HG03571 (cell line): ENCODE results near the gene SEC14L5.

ENCODE experiments used
- ATAC-seq: cut with Tn5 transposase; IDR thresholded peaks from one replicate; pipeline ENCODE4 v1.9.1; 2021; ENCODE audit not compliant: unreplicated experiment

Gene SEC14L5

GRCh38 chr16:4982056-4982867 is 24.1 kb downstream of the SEC14L5 start:
- ATAC-seq = no peak

- no peak for ATAC-seq
Observed at GRCh38 chr16:4984174-4984990, 26.3 kb downstream of the SEC14L5 start.

GRCh38 chr16:4987250-4987579 is 29.1 kb downstream of the SEC14L5 start:
- no peak for ATAC-seq

GRCh38 chr16:4987580-4988374 is 29.6 kb downstream of the SEC14L5 start:
- no peak for ATAC-seq

- ATAC-seq = no peak
Observed at GRCh38 chr16:4988647-4989046, 30.5 kb downstream of the SEC14L5 start.

- no peak for ATAC-seq
Observed at GRCh38 chr16:4989391-4990006, 31.4 kb downstream of the SEC14L5 start.

GRCh38 chr16:4990415-4990814 is 32.3 kb downstream of the SEC14L5 start:
- no peak for ATAC-seq

GRCh38 chr16:4991754-4992153 is 33.6 kb downstream of the SEC14L5 start:
- no peak for ATAC-seq

- no peak for ATAC-seq
Observed at GRCh38 chr16:4994719-4995434, 36.7 kb downstream of the SEC14L5 start.

- no peak for ATAC-seq
Observed at GRCh38 chr16:5000573-5001001, 42.5 kb downstream of the SEC14L5 start.

GRCh38 chr16:5001571-5001970 is 43.4 kb downstream of the SEC14L5 start:
- no peak for ATAC-seq

GRCh38 chr16:5001986-5002385 is 43.9 kb downstream of the SEC14L5 start:
- ATAC-seq = no peak

- no peak for ATAC-seq
Observed at GRCh38 chr16:5002699-5003143, 44.6 kb downstream of the SEC14L5 start.

- no peak for ATAC-seq
Observed at GRCh38 chr16:5003211-5003610, 45.1 kb downstream of the SEC14L5 start.

GRCh38 chr16:5003828-5004227 is 45.7 kb downstream of the SEC14L5 start:
- ATAC-seq = no peak

- no peak for ATAC-seq
Observed at GRCh38 chr16:5004311-5004710, 46.2 kb downstream of the SEC14L5 start.

GRCh38 chr16:5005916-5006315 is 47.8 kb downstream of the SEC14L5 start:
- no peak for ATAC-seq

GRCh38 chr16:5006348-5007193 is 48.4 kb downstream of the SEC14L5 start:
- ATAC-seq = no peak

GRCh38 chr16:5007256-5007655 is 49.1 kb downstream of the SEC14L5 start:
- no peak for ATAC-seq
